Osteocyte (in vitro differentiated cells): ENCODE measurements around the gene TPRX1. TPM values are rescaled to one million over a fixed set of nuclear protein-coding genes. Genes with fewer than 3 reads are reported as not detected.
A peak's percentile ranks its signal among the peaks of the same experiment; 100 is the strongest.

ENCODE experiments used
- DNase-seq: peaks from one replicate; pipeline ENCODE4 v3.0.0; 2021; ENCODE audit warnings: mixed read lengths; ENCODE audit not compliant: unreplicated experiment; ENCODE audit errors: extremely low spot score
- H3K27ac Mint-ChIP-seq: one replicate; pipeline ENCODE4 v1.8.0; 2021; ENCODE audit warnings: mild to moderate bottlenecking, mixed read lengths; ENCODE audit not compliant: unreplicated experiment
- H3K27me3 Mint-ChIP-seq: one replicate; pipeline ENCODE4 v1.8.0; 2021; ENCODE audit warnings: mixed read lengths; ENCODE audit not compliant: unreplicated experiment
- H3K36me3 Mint-ChIP-seq: one replicate; pipeline ENCODE4 v1.8.0; 2021; ENCODE audit warnings: mixed read lengths; ENCODE audit not compliant: unreplicated experiment
- H3K4me1 Mint-ChIP-seq: one replicate; pipeline ENCODE4 v1.8.0; 2021; ENCODE audit warnings: mixed read lengths; ENCODE audit not compliant: unreplicated experiment
- H3K4me3 Mint-ChIP-seq: one replicate; pipeline ENCODE4 v1.8.0; 2021; ENCODE audit warnings: mild to moderate bottlenecking, moderate library complexity, mixed read lengths; ENCODE audit not compliant: unreplicated experiment
- H3K9me3 Mint-ChIP-seq: one replicate; pipeline ENCODE4 v1.8.0; 2021; ENCODE audit warnings: mixed read lengths; ENCODE audit not compliant: unreplicated experiment
- CTCF ChIP-seq: fragments of 200-600 bp; sonication (generic); IDR thresholded peaks from 2 replicates; pipeline ENCODE4 v1.5.0; 2021; ENCODE audit warnings: antibody characterized with exemption, mild to moderate bottlenecking, moderate library complexity
- total RNA-seq: library from RNA; stranded (reverse); gene quantifications from 2 replicates; pipeline ENCODE4 v1.2.1, GENCODE V29; 2021

TPRX1 gene
- total RNA-seq, 1 donor from 2014 or later, result not detected

- no peak overlapping the region for H3K27ac Mint-ChIP-seq
These were observed 22.6 kb downstream of the TPRX1 start for GRCh38 chr19:47781590-47782262.

GRCh38 chr19:47780215-47780551 is 24.2 kb downstream of the TPRX1 start:
- no peak for DNase-seq
- TF ChIP-seq CTCF, result no peak
- no peaks in the 10 kb centered on the region for H3K27me3 Mint-ChIP-seq
- H3K27ac Mint-ChIP-seq, result peak overlapping the region; percentile 95
- no peaks in the 10 kb centered on the region for H3K9me3 Mint-ChIP-seq
- H3K36me3 Mint-ChIP-seq, result peaks cover 25% of the 10 kb centered on the region
- H3K4me3 Mint-ChIP-seq, result peak overlapping the region; percentile 99
- H3K4me1 Mint-ChIP-seq, result peaks cover 27% of the 10 kb centered on the region

More at GRCh38 chr19:47781590-47782262, 22.6 kb downstream of the TPRX1 start:
- TF ChIP-seq CTCF, result no peak
- DNase-seq, result no peak
- Mint-ChIP-seq H3K4me3 (no peak overlapping the region), H3K9me3 (no peaks in the 10 kb centered on the region), H3K27me3 (no peaks in the 10 kb centered on the region), H3K36me3 (peaks cover 25% of the 10 kb centered on the region), H3K4me1 (peaks cover 27% of the 10 kb centered on the region)

GRCh38 chr19:47779524-47780214 is 24.7 kb downstream of the TPRX1 start:
- Mint-ChIP-seq H3K27ac (peak overlapping the region; percentile 95), H3K9me3 (no peaks in the 10 kb centered on the region), H3K4me3 (peak overlapping the region; percentile 99), H3K27me3 (no peaks in the 10 kb centered on the region), H3K36me3 (peaks cover 25% of the 10 kb centered on the region), H3K4me1 (peaks cover 27% of the 10 kb centered on the region)
- TF ChIP-seq CTCF, result no peak
- no peak for DNase-seq

- no peaks in the 10 kb centered on the region for H3K27me3 Mint-ChIP-seq
- H3K4me3 Mint-ChIP-seq, result peak overlapping the region; percentile 99
- DNase-seq, result no peak
- H3K4me1 Mint-ChIP-seq, result peaks cover 27% of the 10 kb centered on the region
- TF ChIP-seq CTCF, result no peak
- H3K27ac Mint-ChIP-seq, result peak overlapping the region; percentile 95
- H3K36me3 Mint-ChIP-seq, result peaks cover 19% of the 10 kb centered on the region
- H3K9me3 Mint-ChIP-seq, result no peaks in the 10 kb centered on the region
These were observed 25.4 kb downstream of the TPRX1 start for GRCh38 chr19:47778954-47779351.
